DND-41 (cell line): ENCODE measurements around the gene RAPGEF1.
A peak's percentile ranks its signal among the peaks of the same experiment; 100 is the strongest.

Experiments used
- ATAC-seq: fragments of 200-7000 bp; cut with Tn5 transposase; 3 replicates; pipeline ENCODE4 v1.9.1; 2021; ENCODE audit warnings: low read depth; ENCODE audit not compliant: insufficient read depth
- DNase-seq: peaks from one replicate; pipeline ENCODE4 v3.0.0-alpha.2; 2020
- H2AFZ ChIP-seq: 2 replicates; pipeline ENCODE4 v1.6.0; 2012; ENCODE audit warnings: low read depth, low read length
- H3K27ac ChIP-seq: 2 replicates; pipeline ENCODE4 v1.5.1; 2012; ENCODE audit warnings: low read length, inconsistent platforms
- H3K27me3 ChIP-seq: fragments of 200-600 bp; sonication (generic); 2 replicates; pipeline ENCODE4 v1.6.0; 2012; ENCODE audit warnings: low read length, mild to moderate bottlenecking, inconsistent platforms; ENCODE audit not compliant: insufficient read depth, poor library complexity
- H3K36me3 ChIP-seq: 2 replicates; pipeline ENCODE4 v1.5.1; 2012; ENCODE audit warnings: low read length, inconsistent platforms; ENCODE audit not compliant: insufficient read depth
- H3K4me1 ChIP-seq: 2 replicates; pipeline ENCODE4 v1.5.1; 2012; ENCODE audit warnings: mild to moderate bottlenecking, low read length; ENCODE audit not compliant: insufficient read depth
- H3K4me2 ChIP-seq: 2 replicates; pipeline ENCODE4 v1.6.0; 2012; ENCODE audit warnings: mild to moderate bottlenecking, moderate library complexity, low read length, inconsistent platforms; ENCODE audit not compliant: insufficient read depth
- H3K4me3 ChIP-seq, 2 experiments: fragments of 200-600 bp in 1 of 2; shearing (Covaris generic) in 1 of 2; 2 replicates each; pipeline ENCODE4 v1.5.1; 2012 to 2016; ENCODE audit warnings: inconsistent platforms in 2 of 2, low read length in 2 of 2, mild to moderate bottlenecking in 2 of 2, low read depth in 1 of 2, moderate library complexity in 1 of 2
- H3K79me2 ChIP-seq: 2 replicates; pipeline ENCODE4 v1.6.0; 2012; ENCODE audit warnings: low read length, inconsistent platforms; ENCODE audit not compliant: insufficient read depth
- H3K9ac ChIP-seq: 2 replicates; pipeline ENCODE4 v1.6.0; 2012; ENCODE audit warnings: low read depth, mild to moderate bottlenecking, inconsistent platforms, low read length, moderate library complexity
- H3K9me3 ChIP-seq: 2 replicates; pipeline ENCODE4 v1.5.1; 2012; ENCODE audit warnings: low read length, moderate library complexity, mild to moderate bottlenecking, inconsistent platforms; ENCODE audit not compliant: insufficient read depth, severe bottlenecking
- H4K20me1 ChIP-seq: 2 replicates; pipeline ENCODE4 v1.6.0; 2012; ENCODE audit warnings: low read length; ENCODE audit not compliant: insufficient read depth
- CTCF ChIP-seq: IDR thresholded peaks from 2 replicates; pipeline ENCODE4 v1.5.1; 2012; ENCODE audit warnings: borderline replicate concordance, low read length, moderate library complexity, mild to moderate bottlenecking; ENCODE audit not compliant: poor library complexity, severe bottlenecking; ENCODE audit errors: extremely low read depth
- EZH2 ChIP-seq: IDR thresholded peaks from 3 replicates; pipeline ENCODE4 v1.6.1; 2012; ENCODE audit warnings: borderline replicate concordance, low read depth, mild to moderate bottlenecking, moderate library complexity, low read length, inconsistent platforms; ENCODE audit not compliant: severe bottlenecking

Gene RAPGEF1

GRCh38 chr9:131559421-131560000, 180.4 kb downstream of the RAPGEF1 start:
- Histone ChIP-seq H3K9me3 (no peaks in the 10 kb centered on the region), H3K4me1 (no peaks in the 10 kb centered on the region), H3K9ac (no peak overlapping the region), H3K27ac (no peak overlapping the region), H3K4me3 (no peak overlapping the region), H2AFZ (no peak overlapping the region), H3K27me3 (no peaks in the 10 kb centered on the region), H3K79me2 (no peaks in the 10 kb centered on the region), H3K36me3 (no peaks in the 10 kb centered on the region), H4K20me1 (no peaks in the 10 kb centered on the region), H3K4me2 (no peak overlapping the region)
- DNase-seq, result no peak
- TF ChIP-seq CTCF (peak; percentile 11), EZH2 (no peak)
- no peak for ATAC-seq

- Histone ChIP-seq H3K27ac (no peak overlapping the region), H3K4me3 (no peak overlapping the region), H3K4me1 (no peaks in the 10 kb centered on the region), H3K79me2 (no peaks in the 10 kb centered on the region), H3K27me3 (no peaks in the 10 kb centered on the region), H3K9ac (no peak overlapping the region), H4K20me1 (no peaks in the 10 kb centered on the region), H3K4me2 (no peak overlapping the region), H3K36me3 (no peaks in the 10 kb centered on the region), H3K9me3 (no peaks in the 10 kb centered on the region), H2AFZ (no peak overlapping the region)
- no peak for ATAC-seq
- TF ChIP-seq EZH2 (no peak), CTCF (no peak)
- no peak for DNase-seq
These were observed 181.9 kb downstream of the RAPGEF1 start for GRCh38 chr9:131557855-131558548.

- no peak overlapping the region for H3K4me2 ChIP-seq
These were observed 183.8 kb downstream of the RAPGEF1 start for GRCh38 chr9:131555841-131556673.

More at GRCh38 chr9:131555841-131556673, 183.8 kb downstream of the RAPGEF1 start:
- no peak for ATAC-seq
- Histone ChIP-seq H3K9me3 (no peaks in the 10 kb centered on the region), H4K20me1 (no peaks in the 10 kb centered on the region), H3K27ac (no peak overlapping the region), H3K4me3 (no peak overlapping the region), H2AFZ (no peak overlapping the region), H3K9ac (no peak overlapping the region), H3K36me3 (no peaks in the 10 kb centered on the region), H3K27me3 (no peaks in the 10 kb centered on the region), H3K4me1 (no peaks in the 10 kb centered on the region), H3K79me2 (no peaks in the 10 kb centered on the region)
- TF ChIP-seq CTCF (no peak), EZH2 (no peak)
- DNase-seq, result no peak
